K562 (cell line): ENCODE data around the gene RGL2. TPM values are rescaled to one million over a fixed set of nuclear protein-coding genes. Genes with fewer than 3 reads are reported as not detected.

Experiments used
- ATAC-seq: fragments of 200-7000 bp; cut with Tn5 transposase; 3 replicates; pipeline ENCODE4 v1.9.1; 2020; ENCODE audit warnings: moderate library complexity
- BruUV-seq: library from RNA; stranded (reverse); fragments of 400-500 nt; replicated peaks from 2 replicates; lab custom pipeline; 2021; lab: Mats Ljungman, UMichigan
- CTCF ChIA-PET: fragments of 300-600 bp; formaldehyde crosslinking; extraction: SDS; loops from one replicate; lab custom pipeline; 2021; ENCODE audit warnings: low intra/inter-chr PET ratio; lab: Yijun Ruan, JAX
- POLR2A ChIA-PET: fragments of 300-600, 350-650 bp; sonication (Branson Sonifier 250); formaldehyde crosslinking; extraction: SDS; loops from one replicate; lab custom pipeline; 2021; ENCODE audit warnings: antibody characterized with exemption, inconsistent platforms; lab: Yijun Ruan, JAX
- DNase-seq, 4 experiments: peaks; one replicate each; pipeline versions ENCODE4 v3.0.0 to v3.0.0-alpha.2; 2011 to 2018; ENCODE audit warnings: low spot score in 3 of 4, mixed read lengths in 3 of 4; ENCODE audit errors: extremely low read depth in 1 of 4
- FAIRE-seq: peaks from 2 replicates; lab custom pipeline; 2011; peaks lifted over from hg19 to GRCh38; lab: Jason Lieb, UNC
- H2AFZ ChIP-seq: 2 replicates; pipeline ENCODE4 v1.6.0; 2011; ENCODE audit warnings: low read depth, low read length, control low read depth, inconsistent platforms
- H3K27ac ChIP-seq: fragments of 200-600 bp; 3 replicates; pipeline ENCODE4 v1.8.0; 2011; ENCODE audit warnings: low read depth, mild to moderate bottlenecking, control low read depth, inconsistent platforms, low read length, moderate library complexity, mixed read lengths; ENCODE audit errors: extremely low read depth
- H3K27me3 ChIP-seq, 2 experiments: fragments of 300-600 bp in 1 of 2; 2 replicates in 1 of 2; 3 replicates in 1 of 2; pipeline versions ENCODE4 v1.6.0 to v1.8.0; 2011; ENCODE audit warnings: inconsistent platforms in 2 of 2, low read length in 2 of 2, mild to moderate bottlenecking in 1 of 2, mixed read lengths in 1 of 2, moderate library complexity in 1 of 2; ENCODE audit not compliant: control insufficient read depth in 2 of 2, insufficient read depth in 2 of 2
- H3K36me3 ChIP-seq: fragments of 300-600 bp; 3 replicates; pipeline ENCODE4 v1.8.0; 2011; ENCODE audit warnings: mild to moderate bottlenecking, low read length, inconsistent platforms; ENCODE audit not compliant: control insufficient read depth, insufficient read depth
- H3K4me1 ChIP-seq, 2 experiments: fragments of 200-600 bp in 1 of 2; replicated peaks in 1 of 2; 2 replicates in 1 of 2; 3 replicates in 1 of 2; pipeline versions ENCODE4 v1.5.1 to v1.8.0; 2011; ENCODE audit warnings: inconsistent platforms in 2 of 2, low read length in 2 of 2, mild to moderate bottlenecking in 1 of 2, mixed read lengths in 1 of 2, moderate library complexity in 1 of 2; ENCODE audit not compliant: control insufficient read depth in 2 of 2, insufficient read depth in 2 of 2
- H3K4me2 ChIP-seq: 2 replicates; pipeline ENCODE4 v1.6.1; 2011; ENCODE audit warnings: low read length, control low read depth, inconsistent platforms, mixed read lengths; ENCODE audit not compliant: insufficient read depth
- H3K4me3 ChIP-seq: fragments of 200-600 bp; sonication (generic), shearing (Covaris generic); 2 replicates; pipeline ENCODE4 v1.5.1; 2016; ENCODE audit warnings: control low read depth, inconsistent platforms
- H3K79me2 ChIP-seq: fragments of 200-600 bp; 3 replicates; pipeline ENCODE4 v1.8.0; 2011; ENCODE audit warnings: low read length, inconsistent platforms; ENCODE audit not compliant: control insufficient read depth, insufficient read depth
- H3K9ac ChIP-seq, 2 experiments: 2 replicates each; pipeline versions ENCODE4 v1.6.0 to v1.6.1; 2011; ENCODE audit warnings: low read depth in 2 of 2, low read length in 2 of 2, control low read depth in 1 of 2, inconsistent platforms in 1 of 2, mild to moderate bottlenecking in 1 of 2, mixed read lengths in 1 of 2; ENCODE audit not compliant: insufficient read depth in 1 of 2
- H3K9me1 ChIP-seq: one replicate; pipeline ENCODE4 v1.6.0; 2011; ENCODE audit warnings: inconsistent platforms, mild to moderate bottlenecking, low read length, moderate library complexity; ENCODE audit not compliant: control insufficient read depth, insufficient read depth
- H3K9me3 ChIP-seq: replicated peaks from 2 replicates; pipeline ENCODE4 v1.5.1; 2011; ENCODE audit warnings: low read depth, low read length, inconsistent platforms; ENCODE audit not compliant: control insufficient read depth, insufficient read depth
- H4K20me1 ChIP-seq: replicated peaks from 2 replicates; pipeline ENCODE4 v1.6.1; 2011; ENCODE audit warnings: low read length, inconsistent platforms, mixed read lengths; ENCODE audit not compliant: control insufficient read depth, insufficient read depth
- C11orf30 ChIP-seq: fragments of 450-650 bp; IDR thresholded peaks from 2 replicates; pipeline ENCODE4 v1.6.1; 2016; ENCODE audit warnings: low read depth, mild to moderate bottlenecking
- CEBPB ChIP-seq: fragments of 450-650 bp; IDR thresholded peaks from 2 replicates; pipeline ENCODE4 v1.6.1; 2016; ENCODE audit warnings: missing genetic modification characterization, missing compliant biosample characterization
- GATAD2A ChIP-seq: fragments of 450-650 bp; IDR thresholded peaks from 2 replicates; pipeline ENCODE4 v1.6.1; 2017
- HNRNPH1 ChIP-seq: fragments of 200-400 bp; formaldehyde crosslinking; optimal IDR thresholded peaks from 2 replicates; pipeline ENCODE3; 2017; ENCODE audit warnings: low read depth, mild to moderate bottlenecking, low read length, moderate library complexity
- MCM7 ChIP-seq, 2 experiments: fragments of 450-650 bp; IDR thresholded peaks; 2 replicates each; pipeline ENCODE4 v1.6.1; 2016 to 2018
- MEF2A ChIP-seq: IDR thresholded peaks from 2 replicates; pipeline ENCODE4 v1.6.1; 2011; ENCODE audit warnings: low read depth, mild to moderate bottlenecking, low read length, moderate library complexity; ENCODE audit not compliant: control insufficient read depth
- MIER1 ChIP-seq: fragments of 450-650 bp; IDR thresholded peaks from 2 replicates; pipeline ENCODE4 v1.6.1; 2016; ENCODE audit warnings: antibody characterized with exemption, mild to moderate bottlenecking, low read depth
- NBN ChIP-seq: fragments of 450-650 bp; IDR thresholded peaks from 2 replicates; pipeline ENCODE4 v1.6.1; 2016; ENCODE audit warnings: low read depth, mild to moderate bottlenecking
- PRPF4 ChIP-seq: fragments of 200-400 bp; formaldehyde crosslinking; IDR thresholded peaks from one replicate; pipeline ENCODE4 v1.6.1; 2017; ENCODE audit warnings: low read length, low read depth, mild to moderate bottlenecking; ENCODE audit not compliant: insufficient read depth, poor library complexity, severe bottlenecking
- SAFB2 ChIP-seq: fragments of 200-400 bp; formaldehyde crosslinking; IDR thresholded peaks from 2 replicates; pipeline ENCODE4 v1.6.1; 2018; ENCODE audit warnings: borderline replicate concordance, low read length, low read depth, moderate library complexity; ENCODE audit not compliant: severe bottlenecking
- TBL1XR1 ChIP-seq, 2 experiments: IDR thresholded peaks; 2 replicates each; pipeline ENCODE4 v1.6.1; 2012; ENCODE audit warnings: improper control_type of control experiment in 2 of 2, low read length in 2 of 2, mild to moderate bottlenecking in 1 of 2
- TBP ChIP-seq: optimal IDR thresholded peaks from 2 replicates; pipeline ENCODE3; 2011; ENCODE audit warnings: low read depth, low read length, improper control_type of control experiment
- TCFL5 ChIP-seq: fragments of 250-450 bp; sonication (Bioruptor Pico); conservative IDR thresholded peaks from 2 replicates; pipeline ENCODE4 v1.6.1; 2021; ENCODE audit warnings: mild to moderate bottlenecking, moderate library complexity, matching md5 sums
- ZC3H4 ChIP-seq: sonication (generic); formaldehyde crosslinking; IDR thresholded peaks from 2 replicates; pipeline ENCODE4 v1.9.0; 2021; ENCODE audit warnings: missing genetic modification reagents, borderline replicate concordance
- ZEB2 ChIP-seq: fragments of 450-650 bp; IDR thresholded peaks from 2 replicates; pipeline ENCODE4 v1.6.1; 2016
- WGBS: fragments of 100-300 bp; shearing (Covaris generic); methylation state at CpG from one replicate; pipeline ENCODE4 v1.1.6; 2016; ENCODE audit warnings: low coverage, mixed read lengths; ENCODE audit not compliant: insufficient coverage; ENCODE audit errors: missing lambda C conversion rate; 5-methylcytosine and 5-hydroxymethylcytosine counted together
- in situ Hi-C: fragments of 300-500 bp; cut with MboI; formaldehyde crosslinking; loops from 4 replicates; pipeline ENCODE4 v1.15.0; 2018; ENCODE audit warnings: inconsistent platforms, mixed read lengths
- intact Hi-C: fragments of 100-400 bp; cut with micrococcal nuclease; formaldehyde crosslinking; loops from 2 replicates; pipeline ENCODE4 v1.14.2; 2022
- polyA plus RNA-seq, 8 experiments: library from polyadenylated mRNA; depleted of rRNA in 4 of 8; stranded (reverse) in 5 of 8; unstranded in 3 of 8; fragments of >200 nt; fragmentation: Nextera tagmentation in 2 of 8; fragmentation: Illumina TruSeq in 1 of 8; extraction: Ambion mirVana in 2 of 8; extraction: Trizol in 1 of 8; gene quantifications; 2 replicates each; pipeline versions ENCODE4 v1.2.1 to v1.2.3, GENCODE V29; 2011 to 2014; ENCODE audit warnings: inconsistent platforms in 1 of 8, missing spikeins in 1 of 8
- total RNA-seq, 7 experiments: library from RNA; depleted of rRNA in 6 of 7; stranded (reverse); fragments of >200 nt in 6 of 7; fragmentation: Illumina TruSeq in 2 of 7; extraction: Trizol in 2 of 7; gene quantifications; 2 replicates each; pipeline versions ENCODE4 v1.2.1 to v1.2.3, GENCODE V29; 2011 to 2021; ENCODE audit warnings: low replicate concordance in 1 of 7
- TF ChIP-seq, protein P1 (sequence below): fragments of 450-650 bp; formaldehyde crosslinking; IDR thresholded peaks from 2 replicates; pipeline ENCODE4 v1.4.0; 2022; ENCODE audit warnings: missing genetic modification characterization
- TF ChIP-seq, protein P2 (sequence below): sonication (generic); formaldehyde crosslinking; IDR thresholded peaks from 2 replicates; pipeline ENCODE4 v1.8.0; 2022; ENCODE audit warnings: missing genetic modification reagents, mild to moderate bottlenecking, moderate library complexity, borderline replicate concordance
- TF ChIP-seq, protein P3 (sequence below): fragments of 250-450 bp; sonication (Bioruptor Pico); IDR thresholded peaks from 2 replicates; pipeline ENCODE4 v1.4.0; 2020

Gene RGL2
- total and polyA plus RNA-seq, 9 of the 15 experiments (the other 6 are each of a cell fraction or from before 2014, with no cell fraction given): 1.8 to 57.1 (median 19.5) TPM

DNA sequence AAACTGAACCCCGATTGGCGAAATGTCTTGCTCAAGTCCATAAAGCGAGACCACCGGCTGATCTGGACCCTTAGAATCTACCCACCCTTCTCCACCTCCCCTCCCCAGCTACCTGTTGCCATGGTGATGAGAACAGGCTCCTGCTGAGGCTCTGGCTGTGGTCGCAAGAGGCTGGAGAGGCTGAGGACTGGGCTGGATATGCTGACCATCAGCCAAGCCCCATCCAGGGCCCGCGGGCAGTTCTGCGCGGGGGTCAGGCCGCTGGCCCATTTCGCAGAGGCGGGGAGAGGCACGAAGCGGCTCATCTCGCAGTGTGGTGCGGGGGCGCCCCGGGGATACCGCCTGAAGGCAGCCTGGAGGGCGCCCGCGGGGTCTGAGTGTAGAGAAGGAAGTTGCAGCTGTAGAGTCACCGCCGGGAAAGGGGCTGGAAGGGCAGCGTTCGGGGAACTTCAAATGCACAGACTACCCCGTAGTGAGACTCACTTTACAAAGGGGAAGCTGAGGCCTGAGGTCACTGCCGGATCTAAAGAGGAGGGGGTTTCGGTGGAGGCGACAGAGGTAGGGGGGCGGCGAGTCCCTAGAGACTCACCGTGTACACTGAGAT is 14.5 kb upstream of the RGL2 start:
- no peaks in the 10 kb centered on the region for H3K27me3 ChIP-seq
- FAIRE-seq (no peak), DNase-seq (peak; percentile 51 to 66 (median 61)), ATAC-seq (peak; percentile 11)
- peaks cover 28 to 48% of the 10 kb centered on the region in 2 experiments for H3K4me1 ChIP-seq
- in situ Hi-C loops (no loop called here), intact Hi-C loops (loop anchor here (1.0 to 2.0 kb wide), 2 partner anchors 14 to 112 kb away; partner anchors contain the start of genes RXRB and SLC39A7)
- no peaks in the 10 kb centered on the region for H3K9me3 ChIP-seq
- BruUV-seq: no TSS peak
- peaks cover 41% of the 10 kb centered on the region for H3K79me2 ChIP-seq
- H4K20me1 ChIP-seq: peaks cover 7% of the 10 kb centered on the region; the same call in 1 of the 2 replicates
- H3K9me1 ChIP-seq: no peaks in the 10 kb centered on the region
- ChIA-PET CTCF (interaction anchor here (0.6 kb wide), 1 partner anchor 451 kb away, joined by 3 read pairs; no protein-coding TSS in a partner anchor), POLR2A (interaction anchor here (1.0 to 3.9 kb wide), 5 partner anchors 11 to 106 kb away, joined by 3 to 36 read pairs (median 8); partner anchors contain the start of genes B3GALT4, PFDN6, RGL2 and SYNGAP1)
- peaks cover 28% of the 10 kb centered on the region; the same call in 1 of the 3 replicates for H3K36me3 ChIP-seq
- H3K27ac ChIP-seq: peak overlapping the region; percentile 90
- WGBS: 1% methylated on average over 32 of the region's 33 CpGs
- H3K4me2 ChIP-seq: peak overlapping the region; percentile 95
- peak overlapping the region; percentile 86 for H2AFZ ChIP-seq
- peak overlapping the region; percentile 68 for H3K4me3 ChIP-seq
- peak overlapping the region; percentile 84 to 99 for H3K9ac ChIP-seq
- TF ChIP-seq TCFL5 (CRISPR knock-in tag): no peak
- no peak for TF ChIP-seq MIER1
- TF ChIP-seq NBN: no peak
- TF ChIP-seq GATAD2A: 0 out of 2 replicates have a peak, but pooled peaks have one; percentile 21
- TF ChIP-seq HNRNPH1: no peak
- TF ChIP-seq, protein P1, sequence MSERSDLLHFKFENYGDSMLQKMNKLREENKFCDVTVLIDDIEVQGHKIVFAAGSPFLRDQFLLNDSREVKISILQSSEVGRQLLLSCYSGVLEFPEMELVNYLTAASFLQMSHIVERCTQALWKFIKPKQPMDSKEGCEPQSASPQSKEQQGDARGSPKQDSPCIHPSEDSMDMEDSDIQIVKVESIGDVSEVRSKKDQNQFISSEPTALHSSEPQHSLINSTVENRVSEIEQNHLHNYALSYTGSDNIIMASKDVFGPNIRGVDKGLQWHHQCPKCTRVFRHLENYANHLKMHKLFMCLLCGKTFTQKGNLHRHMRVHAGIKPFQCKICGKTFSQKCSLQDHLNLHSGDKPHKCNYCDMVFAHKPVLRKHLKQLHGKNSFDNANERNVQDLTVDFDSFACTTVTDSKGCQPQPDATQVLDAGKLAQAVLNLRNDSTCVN: no peak
- TF ChIP-seq TBL1XR1 (IDR thresholded peaks at IDR 0.05; ENCODE audit: low read length in 2 of 2): no peak
- TF ChIP-seq, protein P2, sequence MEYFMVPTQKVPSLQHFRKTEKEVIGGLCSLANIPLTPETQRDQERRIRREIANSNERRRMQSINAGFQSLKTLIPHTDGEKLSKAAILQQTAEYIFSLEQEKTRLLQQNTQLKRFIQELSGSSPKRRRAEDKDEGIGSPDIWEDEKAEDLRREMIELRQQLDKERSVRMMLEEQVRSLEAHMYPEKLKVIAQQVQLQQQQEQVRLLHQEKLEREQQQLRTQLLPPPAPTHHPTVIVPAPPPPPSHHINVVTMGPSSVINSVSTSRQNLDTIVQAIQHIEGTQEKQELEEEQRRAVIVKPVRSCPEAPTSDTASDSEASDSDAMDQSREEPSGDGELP (CRISPR knock-in tag): no peak; the same call in 1 of the 2 replicates
- no peak for TF ChIP-seq CEBPB (tag)
- TF ChIP-seq, protein P3, sequence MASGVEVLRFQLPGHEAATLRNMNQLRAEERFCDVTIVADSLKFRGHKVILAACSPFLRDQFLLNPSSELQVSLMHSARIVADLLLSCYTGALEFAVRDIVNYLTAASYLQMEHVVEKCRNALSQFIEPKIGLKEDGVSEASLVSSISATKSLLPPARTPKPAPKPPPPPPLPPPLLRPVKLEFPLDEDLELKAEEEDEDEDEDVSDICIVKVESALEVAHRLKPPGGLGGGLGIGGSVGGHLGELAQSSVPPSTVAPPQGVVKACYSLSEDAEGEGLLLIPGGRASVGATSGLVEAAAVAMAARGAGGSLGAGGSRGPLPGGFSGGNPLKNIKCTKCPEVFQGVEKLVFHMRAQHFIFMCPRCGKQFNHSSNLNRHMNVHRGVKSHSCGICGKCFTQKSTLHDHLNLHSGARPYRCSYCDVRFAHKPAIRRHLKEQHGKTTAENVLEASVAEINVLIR (CRISPR knock-in tag): no peak
- TF ChIP-seq PRPF4: no peak
- TF ChIP-seq SAFB2: no peak
- TF ChIP-seq MCM7 (IDR thresholded peaks at IDR 0.05): no peak
- no peak for TF ChIP-seq ZEB2
- TF ChIP-seq ZC3H4 (CRISPR knock-in tag): no peak; the same call in 1 of the 2 replicates
- no peak for TF ChIP-seq MEF2A
- no peak for TF ChIP-seq TBP
- TF ChIP-seq C11orf30: no peak
